Measurements from ENCODE around the gene DAO.

DAO gene

GRCh38 chr12:108875682-108876361 lies 4.1 kb upstream of the DAO start:
- no peak for DNase-seq

GRCh38 chr12:108876550-108876949 lies 3.3 kb upstream of the DAO start:
- no peak for DNase-seq

- no peak for DNase-seq
These were observed 2.1 kb downstream of the DAO start for GRCh38 chr12:108881953-108882352.

- DNase-seq = no peak
These were observed 4.5 kb downstream of the DAO start for GRCh38 chr12:108884116-108885012.

- DNase-seq = no peak
These were observed 7.2 kb downstream of the DAO start for GRCh38 chr12:108886873-108887629.

GRCh38 chr12:108888031-108888430 lies 8.1 kb downstream of the DAO start:
- no peak for DNase-seq

- DNase-seq = no peak
These were observed 10.3 kb downstream of the DAO start for GRCh38 chr12:108890208-108890607.

- no peak for DNase-seq
These were observed 15.4 kb downstream of the DAO start for GRCh38 chr12:108895220-108895802.

GRCh38 chr12:108896336-108896735 lies 16.4 kb downstream of the DAO start:
- DNase-seq = no peak

GRCh38 chr12:108896817-108897216 lies 16.9 kb downstream of the DAO start:
- DNase-seq = no peak

GRCh38 chr12:108899145-108899544 lies 19.3 kb downstream of the DAO start:
- DNase-seq = no peak

GRCh38 chr12:108905725-108906124 lies 25.8 kb downstream of the DAO start:
- no peak for DNase-seq

GRCh38 chr12:108906971-108907370 lies 27.1 kb downstream of the DAO start:
- no peak for DNase-seq

GRCh38 chr12:108907839-108908351 lies 28.0 kb downstream of the DAO start:
- DNase-seq = no peak

- no peak for DNase-seq
These were observed 30.4 kb downstream of the DAO start for GRCh38 chr12:108910336-108910735.

GRCh38 chr12:108911915-108912314 lies 32.0 kb downstream of the DAO start:
- no peak for DNase-seq

- no peak for DNase-seq
These were observed 32.5 kb downstream of the DAO start for GRCh38 chr12:108912361-108912760.

GRCh38 chr12:108914121-108914531 lies 34.2 kb downstream of the DAO start:
- DNase-seq = no peak

- no peak for DNase-seq
These were observed 35.8 kb downstream of the DAO start for GRCh38 chr12:108915632-108916133.

GRCh38 chr12:108916336-108916735 lies 36.4 kb downstream of the DAO start:
- DNase-seq = no peak

GRCh38 chr12:108918206-108918605 lies 38.3 kb downstream of the DAO start:
- no peak for DNase-seq

Measured in right kidney (tissue), 1 donor.